H1 (cell line): ENCODE measurements around the gene NUP43. TPM values are rescaled to one million over a fixed set of nuclear protein-coding genes. Genes with fewer than 3 reads are reported as not detected.

Experiments used
- CTCF ChIA-PET: fragments of 300-600 bp; sonication (Branson Sonifier 250); formaldehyde crosslinking; loops from one replicate; lab custom pipeline; 2021; ENCODE audit not compliant: partially characterized antibody; lab: Charles Lee
- POLR2A ChIA-PET: fragments of 300-600 bp; sonication (Branson Sonifier 250); formaldehyde crosslinking; loops from one replicate; lab custom pipeline; 2021; ENCODE audit warnings: inconsistent platforms; ENCODE audit not compliant: partially characterized antibody; lab: Charles Lee
- DNase-seq, 2 experiments: peaks; one replicate each; pipeline versions ENCODE4 v3.0.0 to v3.0.0-alpha.2; 2010 to 2022; ENCODE audit warnings: low spot score in 2 of 2, low read depth in 1 of 2, mixed read lengths in 1 of 2
- FAIRE-seq: peaks from 2 replicates; lab custom pipeline; 2011; peaks lifted over from hg19 to GRCh38; lab: Jason Lieb, UNC
- H2AFZ ChIP-seq: 2 replicates; pipeline ENCODE4 v1.8.1; 2012; ENCODE audit warnings: low read length, inconsistent platforms
- H2AK5ac ChIP-seq: 2 replicates; pipeline ENCODE4 v1.6.1; 2013; ENCODE audit warnings: low read depth, low read length
- H2BK120ac ChIP-seq: replicated peaks from 2 replicates; pipeline ENCODE3; 2013; ENCODE audit warnings: low read depth, low read length, inconsistent platforms
- H2BK12ac ChIP-seq: 2 replicates; pipeline ENCODE4 v1.6.1; 2013; ENCODE audit warnings: low read depth, low read length
- H2BK15ac ChIP-seq: 2 replicates; pipeline ENCODE4 v1.6.1; 2013; ENCODE audit warnings: low read length
- H2BK20ac ChIP-seq: 2 replicates; pipeline ENCODE4 v1.6.1; 2013; ENCODE audit warnings: low read length
- H2BK5ac ChIP-seq: 2 replicates; pipeline ENCODE4 v1.6.1; 2013; ENCODE audit warnings: low read depth, low read length
- H3K14ac ChIP-seq: 2 replicates; pipeline ENCODE4 v1.6.1; 2013; ENCODE audit warnings: inconsistent platforms; ENCODE audit not compliant: insufficient read length
- H3K18ac ChIP-seq: 2 replicates; pipeline ENCODE4 v1.6.1; 2013; ENCODE audit warnings: low read length; ENCODE audit errors: extremely low read depth
- H3K23ac ChIP-seq: 2 replicates; pipeline ENCODE4 v1.6.1; 2013; ENCODE audit warnings: inconsistent platforms; ENCODE audit not compliant: insufficient read length
- H3K23me2 ChIP-seq: 2 replicates; pipeline ENCODE4 v1.6.1; 2013; ENCODE audit warnings: low read depth, low read length
- H3K27ac ChIP-seq: 2 replicates; pipeline ENCODE4 v1.6.1; 2011; ENCODE audit warnings: low read depth, low read length, inconsistent platforms
- H3K27me3 ChIP-seq, 4 experiments: replicated peaks in 1 of 4; 1 replicate in 1 of 4; 2 replicates in 3 of 4; pipeline versions ENCODE4 v1.6.1 to v1.8.1; 2011 to 2013; ENCODE audit warnings: low read length in 3 of 4, mild to moderate bottlenecking in 3 of 4, inconsistent platforms in 2 of 4, mixed read lengths in 2 of 4, moderate library complexity in 1 of 4; ENCODE audit not compliant: control insufficient read depth in 3 of 4, insufficient read depth in 3 of 4; ENCODE audit errors: extremely low read depth in 1 of 4
- H3K36me3 ChIP-seq, 4 experiments: 2 replicates each; pipeline versions ENCODE4 v1.6.1 to v1.8.1; 2011 to 2013; ENCODE audit warnings: mild to moderate bottlenecking in 4 of 4, low read length in 3 of 4, moderate library complexity in 2 of 4, control low read depth in 1 of 4, inconsistent platforms in 1 of 4; ENCODE audit not compliant: insufficient read depth in 4 of 4, control insufficient read depth in 2 of 4
- H3K4ac ChIP-seq: replicated peaks from 2 replicates; pipeline ENCODE3; 2013; ENCODE audit warnings: low read length, low read depth, mixed read lengths, inconsistent platforms; ENCODE audit not compliant: insufficient read length
- H3K4me1 ChIP-seq, 4 experiments: replicated peaks in 1 of 4; 1 replicate in 1 of 4; 2 replicates in 3 of 4; pipeline versions ENCODE4 v1.6.1 to v1.8.1; 2011 to 2013; ENCODE audit warnings: low read length in 3 of 4, inconsistent platforms in 2 of 4, mixed read lengths in 1 of 4; ENCODE audit not compliant: insufficient read depth in 4 of 4, control insufficient read depth in 3 of 4
- H3K4me2 ChIP-seq, 2 experiments: 2 replicates each; pipeline versions ENCODE4 v1.6.1 to v1.8.1; 2011 to 2013; ENCODE audit warnings: low read depth in 2 of 2, low read length in 2 of 2, control low read depth in 1 of 2, inconsistent platforms in 1 of 2, mild to moderate bottlenecking in 1 of 2; ENCODE audit not compliant: insufficient read depth in 1 of 2
- H3K4me3 ChIP-seq, 4 experiments: fragments of 200-600, 300-600 bp in 1 of 4; sonication (generic), shearing (Covaris generic), sonication (Bioruptor Twin) in 1 of 4; 2 replicates each; pipeline versions ENCODE4 v1.5.1 to v1.8.1; 2011 to 2016; ENCODE audit warnings: low read length in 4 of 4, low read depth in 3 of 4, control low read depth in 2 of 4, inconsistent platforms in 2 of 4, mild to moderate bottlenecking in 2 of 4, mixed read lengths in 1 of 4, moderate library complexity in 1 of 4; ENCODE audit not compliant: insufficient read depth in 2 of 4; ENCODE audit errors: extremely low read depth in 1 of 4
- H3K56ac ChIP-seq: replicated peaks from 2 replicates; pipeline ENCODE3; 2013; ENCODE audit warnings: low read depth, mild to moderate bottlenecking, mixed read lengths, low read length, inconsistent platforms; ENCODE audit not compliant: insufficient read length
- H3K79me1 ChIP-seq: 2 replicates; pipeline ENCODE4 v1.6.1; 2013; ENCODE audit warnings: low read depth, low read length, control low read depth
- H3K79me2 ChIP-seq, 2 experiments: 2 replicates each; pipeline versions ENCODE4 v1.6.1 to v1.8.1; 2012 to 2013; ENCODE audit warnings: low read length in 2 of 2, mild to moderate bottlenecking in 2 of 2, inconsistent platforms in 1 of 2; ENCODE audit not compliant: insufficient read depth in 2 of 2, control insufficient read depth in 1 of 2
- H3K9ac ChIP-seq, 4 experiments: replicated peaks in 1 of 4; 1 replicate in 1 of 4; 2 replicates in 3 of 4; pipeline versions ENCODE4 v1.6.1 to v1.8.1; 2011 to 2013; ENCODE audit warnings: low read depth in 3 of 4, low read length in 3 of 4, control low read depth in 2 of 4, mild to moderate bottlenecking in 2 of 4, moderate library complexity in 2 of 4, inconsistent platforms in 1 of 4; ENCODE audit errors: extremely low read depth in 1 of 4
- H3K9me3 ChIP-seq, 2 experiments: 2 replicates each; pipeline versions ENCODE4 v1.6.1 to v1.8.1; 2012 to 2013; ENCODE audit warnings: mild to moderate bottlenecking in 2 of 2, moderate library complexity in 2 of 2, control low read depth in 1 of 2, inconsistent platforms in 1 of 2, low read depth in 1 of 2, low read length in 1 of 2, mixed read lengths in 1 of 2; ENCODE audit not compliant: insufficient read depth in 2 of 2
- H4K20me1 ChIP-seq, 2 experiments: replicated peaks in 1 of 2; 2 replicates each; pipeline versions ENCODE3 to v1.8.1; 2011 to 2013; ENCODE audit warnings: inconsistent platforms in 2 of 2, low read length in 2 of 2, mild to moderate bottlenecking in 1 of 2; ENCODE audit not compliant: insufficient read depth in 2 of 2, control insufficient read depth in 1 of 2
- H4K5ac ChIP-seq: 2 replicates; pipeline ENCODE4 v1.6.1; 2013; ENCODE audit warnings: low read length, low read depth, mixed read lengths, inconsistent platforms; ENCODE audit not compliant: insufficient read length
- H4K8ac ChIP-seq: 2 replicates; pipeline ENCODE4 v1.8.0; 2013; ENCODE audit warnings: mild to moderate bottlenecking, moderate library complexity, low read length, inconsistent platforms; ENCODE audit not compliant: insufficient read depth; ENCODE audit errors: extremely low read depth
- H4K91ac ChIP-seq: replicated peaks from 2 replicates; pipeline ENCODE3; 2013; ENCODE audit warnings: low read length, mixed read lengths, inconsistent platforms; ENCODE audit not compliant: insufficient read length
- BCL11A ChIP-seq, 2 experiments: IDR thresholded peaks; one replicate each; pipeline ENCODE4 v1.6.1; 2011; ENCODE audit warnings: low read depth in 2 of 2, low read length in 2 of 2, mild to moderate bottlenecking in 2 of 2
- BRCA1 ChIP-seq: IDR thresholded peaks from 2 replicates; pipeline ENCODE4 v1.6.1; 2012; ENCODE audit warnings: low read depth, low read length, improper control_type of control experiment
- CTBP2 ChIP-seq: IDR thresholded peaks from 2 replicates; pipeline ENCODE4 v1.7.0; 2011; ENCODE audit warnings: borderline replicate concordance, mild to moderate bottlenecking, moderate library complexity, mixed read lengths, low read length; ENCODE audit not compliant: insufficient read depth, insufficient read length
- EP300 ChIP-seq, 2 experiments: IDR thresholded peaks; 1 replicate in 1 of 2; 2 replicates in 1 of 2; pipeline ENCODE4 v1.6.1; 2011 to 2012; ENCODE audit warnings: low read depth in 2 of 2, low read length in 2 of 2, mild to moderate bottlenecking in 2 of 2, borderline replicate concordance in 1 of 2, inconsistent platforms in 1 of 2, moderate library complexity in 1 of 2
- EZH2 ChIP-seq: fragments of 200-600 bp; sonication (generic); IDR thresholded peaks from 2 replicates; pipeline ENCODE4 v1.7.1; 2012; ENCODE audit warnings: low read depth, mild to moderate bottlenecking, moderate library complexity, low read length, inconsistent platforms; ENCODE audit not compliant: severe bottlenecking
- GTF2F1 ChIP-seq: IDR thresholded peaks from 2 replicates; pipeline ENCODE4 v1.6.1; 2012; ENCODE audit warnings: low read depth, low read length, improper control_type of control experiment, borderline replicate concordance
- KDM4A ChIP-seq: IDR thresholded peaks from one replicate; pipeline ENCODE4 v1.7.1; 2012; ENCODE audit warnings: low read depth, mild to moderate bottlenecking, moderate library complexity, low read length, inconsistent platforms; ENCODE audit not compliant: severe bottlenecking
- NANOG ChIP-seq: IDR thresholded peaks from 2 replicates; pipeline ENCODE4 v1.6.1; 2011; ENCODE audit warnings: low read length, low read depth, mild to moderate bottlenecking, inconsistent platforms; ENCODE audit not compliant: insufficient read depth, poor library complexity, severe bottlenecking
- RXRA ChIP-seq: IDR thresholded peaks from 2 replicates; pipeline ENCODE4 v1.6.1; 2011; ENCODE audit warnings: low read depth, mild to moderate bottlenecking, low read length, moderate library complexity; ENCODE audit not compliant: insufficient read depth
- SP4 ChIP-seq: IDR thresholded peaks from 2 replicates; pipeline ENCODE4 v1.6.1; 2012; ENCODE audit warnings: low read length, inconsistent platforms
- TEAD4 ChIP-seq: IDR thresholded peaks from 2 replicates; pipeline ENCODE4 v1.6.1; 2012; ENCODE audit warnings: low read depth, low read length, inconsistent platforms, mixed read lengths
- polyA plus RNA-seq, 7 experiments: library from polyadenylated mRNA; depleted of rRNA in 3 of 7; stranded (reverse) in 5 of 7; unstranded in 2 of 7; fragments of >200 nt in 5 of 7; fragments of 200-250 nt in 2 of 7; gene quantifications; 1 replicate in 5 of 7; 2 replicates in 1 of 7; 4 replicates in 1 of 7; pipeline versions ENCODE4 v1.2.1 to v1.2.3, GENCODE V29; 2011 to 2013; ENCODE audit warnings: missing spikeins in 2 of 7, mixed read lengths in 2 of 7
- total RNA-seq: library from RNA; stranded (reverse); fragmentation: NEBNext Ultra II Directional; extraction: Animal tissue kit (Norgen Biotek cat#: 25700); gene quantifications from 2 replicates; pipeline ENCODE4 v1.2.1, GENCODE V29; 2021
- TF ChIP-seq, protein P1 (sequence below): IDR thresholded peaks from 2 replicates; pipeline ENCODE4 v1.6.1; 2012; ENCODE audit warnings: inconsistent platforms

The NUP43 gene
- total and polyA plus RNA-seq, 2 of the 8 experiments (the other 6 are each of a cell fraction or from before 2014, with no cell fraction given), result 25.2 to 83.4 TPM

DNA sequence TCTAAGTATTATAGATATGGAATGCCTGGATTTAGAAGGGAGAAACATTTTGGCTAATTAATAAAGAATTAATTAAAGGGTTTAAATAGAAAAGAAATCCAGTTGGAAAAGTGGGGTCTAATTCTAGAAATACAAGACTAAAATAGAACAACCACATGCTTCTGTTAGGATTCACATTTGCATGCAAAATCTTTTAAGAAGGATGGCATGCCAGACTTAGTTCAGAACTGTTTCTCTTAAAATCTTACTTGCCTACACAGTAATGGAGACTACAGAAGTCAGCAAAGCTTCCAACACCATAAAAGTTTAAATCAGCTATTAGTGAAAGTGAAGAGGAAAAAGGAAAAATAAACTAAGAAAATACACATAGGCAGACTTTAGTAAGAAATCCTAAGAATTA lies 65.1 kb downstream of the NUP43 start:
- Histone ChIP-seq H3K23me2 (no peaks in the 10 kb centered on the region), H3K4me3 (no peak overlapping the region), H3K4me1 (no peaks in the 10 kb centered on the region; a peak in 1 of 7 replicates), H2AFZ (no peak overlapping the region), H3K9ac (no peak overlapping the region), H3K79me1 (no peaks in the 10 kb centered on the region), H3K9me3 (no peaks in the 10 kb centered on the region), H2BK12ac (no peak overlapping the region), H3K4me2 (no peak overlapping the region), H3K18ac (no peak overlapping the region), H3K4ac (no peak overlapping the region), H2BK20ac (no peak overlapping the region), H3K56ac (no peak overlapping the region), H2AK5ac (no peak overlapping the region), H2BK5ac (no peak overlapping the region), H3K23ac (no peak overlapping the region), H3K27me3 (no peaks in the 10 kb centered on the region), H2BK15ac (no peak overlapping the region), H4K20me1 (peaks cover 0 to 7% of the 10 kb centered on the region in 2 experiments), H4K91ac (no peak overlapping the region), H3K27ac (no peak overlapping the region), H3K36me3 (peaks cover 0 to 42% (median 21%) of the 10 kb centered on the region in 4 experiments; a peak in 7 of 8 replicates), H3K14ac (no peak overlapping the region), H3K79me2 (peaks cover 0 to 7% of the 10 kb centered on the region in 2 experiments; a peak in 1 of 4 replicates), H4K8ac (no peak overlapping the region), H2BK120ac (no peak overlapping the region), H4K5ac (no peak overlapping the region)
- POLR2A ChIA-PET, result no interaction called here
- CTCF ChIA-PET, result interaction anchor here (0.7 kb wide), 1 partner anchor 67 kb away, joined by 3 read pairs; no protein-coding TSS in a partner anchor
- FAIRE-seq (no peak), DNase-seq (no peak)
- TF ChIP-seq CTBP2 (no peak), TEAD4 (no peak), KDM4A (no peak), SP4 (no peak), GTF2F1 (no peak), BRCA1 (no peak), BCL11A (IDR thresholded peaks at IDR 0.05; ENCODE audit: low read depth in 2 of 2, low read length in 2 of 2) (no peak), EP300 (IDR thresholded peaks at IDR 0.05; ENCODE audit: borderline replicate concordance in 1 of 2, low read depth in 2 of 2, low read length in 2 of 2) (no peak), RXRA (no peak), NANOG (no peak), EZH2 (no peak)
- TF ChIP-seq, protein P1, sequence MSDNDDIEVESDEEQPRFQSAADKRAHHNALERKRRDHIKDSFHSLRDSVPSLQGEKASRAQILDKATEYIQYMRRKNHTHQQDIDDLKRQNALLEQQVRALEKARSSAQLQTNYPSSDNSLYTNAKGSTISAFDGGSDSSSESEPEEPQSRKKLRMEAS, result no peak
